ENCODE data around the gene CYP27B1. TPM values are rescaled to one million over a fixed set of nuclear protein-coding genes. Genes with fewer than 3 reads are reported as not detected.

The CYP27B1 gene
- total RNA-seq, 4 donors from 2014 or later, result 0.28 to 1.2 TPM; not detected in 2

DNA sequence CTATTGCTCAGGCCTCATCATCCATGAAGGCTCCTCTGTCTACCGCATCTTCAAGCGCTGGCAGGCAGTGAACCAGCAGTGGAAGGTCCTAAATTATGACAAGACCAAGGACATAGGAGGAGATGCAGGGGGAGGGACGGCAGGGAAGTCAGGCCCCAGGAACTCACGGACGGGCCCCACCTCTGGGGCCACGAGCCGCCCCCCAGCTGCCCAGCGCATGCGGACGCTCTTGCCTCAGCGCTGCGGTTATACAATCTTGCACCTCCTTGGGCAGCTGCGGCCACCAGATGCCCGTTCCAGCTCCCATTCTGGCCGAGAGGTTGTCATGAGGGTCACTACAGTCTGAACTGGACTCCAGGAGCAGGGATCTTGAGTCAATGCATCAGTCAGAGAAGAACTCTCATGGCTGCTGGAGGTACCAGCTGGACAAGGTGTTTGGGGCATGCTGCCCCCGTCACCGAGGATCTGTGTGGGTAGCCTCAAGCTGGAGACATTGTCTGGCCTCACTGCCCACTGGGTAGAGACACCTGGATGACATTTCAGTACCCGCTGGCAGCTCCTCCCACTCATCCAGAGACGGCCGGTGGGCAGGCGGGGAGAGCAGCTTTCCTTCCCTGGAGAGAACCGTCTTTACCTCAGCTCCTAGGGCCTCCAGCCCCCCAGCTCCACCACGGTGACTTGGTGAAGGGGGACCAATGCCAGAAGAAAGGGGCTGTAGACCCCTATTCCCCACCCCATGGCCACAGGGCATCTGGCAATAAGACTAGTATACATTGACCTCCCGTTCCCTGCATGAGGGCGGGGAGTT lies 8.1 kb downstream of the CYP27B1 start:
- Histone ChIP-seq H3K9me3 (no peaks in the 10 kb centered on the region), H3K36me3 (no peaks in the 10 kb centered on the region), H3K27ac (no peak overlapping the region), H3K4me1 (peaks cover 0 to 14% of the 10 kb centered on the region in 2 donors), H3K27me3 (peaks cover 10 to 16% of the 10 kb centered on the region in 2 donors), H3K4me3 (no peak overlapping the region)
- DNase-seq, result no peak
- no peak for TF ChIP-seq POLR2A (IDR thresholded peaks at IDR 0.05)
- TF ChIP-seq, protein P1, sequence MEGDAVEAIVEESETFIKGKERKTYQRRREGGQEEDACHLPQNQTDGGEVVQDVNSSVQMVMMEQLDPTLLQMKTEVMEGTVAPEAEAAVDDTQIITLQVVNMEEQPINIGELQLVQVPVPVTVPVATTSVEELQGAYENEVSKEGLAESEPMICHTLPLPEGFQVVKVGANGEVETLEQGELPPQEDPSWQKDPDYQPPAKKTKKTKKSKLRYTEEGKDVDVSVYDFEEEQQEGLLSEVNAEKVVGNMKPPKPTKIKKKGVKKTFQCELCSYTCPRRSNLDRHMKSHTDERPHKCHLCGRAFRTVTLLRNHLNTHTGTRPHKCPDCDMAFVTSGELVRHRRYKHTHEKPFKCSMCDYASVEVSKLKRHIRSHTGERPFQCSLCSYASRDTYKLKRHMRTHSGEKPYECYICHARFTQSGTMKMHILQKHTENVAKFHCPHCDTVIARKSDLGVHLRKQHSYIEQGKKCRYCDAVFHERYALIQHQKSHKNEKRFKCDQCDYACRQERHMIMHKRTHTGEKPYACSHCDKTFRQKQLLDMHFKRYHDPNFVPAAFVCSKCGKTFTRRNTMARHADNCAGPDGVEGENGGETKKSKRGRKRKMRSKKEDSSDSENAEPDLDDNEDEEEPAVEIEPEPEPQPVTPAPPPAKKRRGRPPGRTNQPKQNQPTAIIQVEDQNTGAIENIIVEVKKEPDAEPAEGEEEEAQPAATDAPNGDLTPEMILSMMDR (IDR thresholded peaks at IDR 0.05), result no peak
- intact Hi-C loops (cut with DNase I; ENCODE audit: low total_unique reads), result no loop called here

GRCh38 chr12:57757771-57758170 lies 9.1 kb downstream of the CYP27B1 start:
- no peak overlapping the region for H3K27ac ChIP-seq
- no peak for TF ChIP-seq POLR2A (IDR thresholded peaks at IDR 0.05)
- H3K4me1 ChIP-seq, result peaks cover 0 to 16% of the 10 kb centered on the region in 2 donors
- H3K9me3 ChIP-seq, result no peaks in the 10 kb centered on the region
- H3K27me3 ChIP-seq, result peaks cover 1 to 6% of the 10 kb centered on the region in 2 donors
- no peaks in the 10 kb centered on the region for H3K36me3 ChIP-seq
- DNase-seq, result no peak
- intact Hi-C loops (cut with DNase I; ENCODE audit: low total_unique reads), result no loop called here
- H3K4me3 ChIP-seq, result no peak overlapping the region

DNA sequence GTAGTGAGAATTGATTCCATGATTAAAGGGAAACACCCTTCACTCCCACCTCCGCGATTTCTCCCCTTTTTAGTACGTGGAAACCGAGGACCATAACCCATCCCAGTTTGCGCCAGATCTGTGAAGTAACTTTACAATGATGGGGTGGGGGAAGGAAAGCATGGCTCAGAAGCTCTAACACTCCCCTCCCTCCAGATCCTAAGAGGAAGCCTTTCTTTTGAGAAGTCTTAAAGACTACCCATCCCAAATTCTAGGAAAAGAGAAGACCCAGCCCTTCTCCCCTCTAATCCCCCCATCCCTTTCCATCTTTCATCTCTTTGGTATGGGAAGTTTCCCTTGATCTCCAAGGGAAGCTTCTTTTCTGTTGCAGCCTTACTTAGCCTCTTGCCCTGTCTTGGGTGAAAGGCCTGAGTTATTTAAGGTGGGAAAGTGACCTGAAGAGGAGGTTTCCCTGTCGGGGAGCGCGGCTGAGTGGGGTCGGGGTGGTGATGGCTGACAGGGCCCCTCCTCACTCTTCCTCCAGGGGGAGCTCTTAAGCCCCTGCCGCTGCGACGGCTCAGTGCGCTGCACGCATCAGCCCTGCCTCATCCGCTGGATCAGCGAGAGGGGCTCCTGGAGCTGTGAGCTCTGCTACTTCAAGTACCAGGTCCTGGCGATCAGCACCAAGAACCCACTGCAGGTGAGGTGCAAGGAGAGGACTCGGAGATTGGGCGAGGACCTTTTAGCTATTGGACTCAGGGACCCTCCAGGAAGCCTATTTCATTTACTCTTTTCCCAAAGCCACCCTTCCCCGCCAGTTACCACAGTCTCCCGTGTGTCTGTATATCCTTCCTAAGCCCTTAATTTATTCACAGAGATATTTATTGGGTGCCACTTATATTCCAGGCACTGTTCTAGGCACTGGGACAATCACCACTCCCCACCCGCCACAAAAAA lies 10.2 kb downstream of the CYP27B1 start:
- Histone ChIP-seq H3K36me3 (no peaks in the 10 kb centered on the region), H3K4me1 (peaks cover 0 to 19% of the 10 kb centered on the region in 2 donors), H3K27ac (no peak overlapping the region), H3K4me3 (no peak overlapping the region), H3K9me3 (no peaks in the 10 kb centered on the region), H3K27me3 (no peaks in the 10 kb centered on the region)
- intact Hi-C loops (cut with DNase I; ENCODE audit: low total_unique reads), result no loop called here
- no peak for TF ChIP-seq POLR2A (IDR thresholded peaks at IDR 0.05)
- TF ChIP-seq, protein P1 (IDR thresholded peaks at IDR 0.05), result peak in 1 of 4 experiments; percentile 11
- DNase-seq, result no peak

DNA sequence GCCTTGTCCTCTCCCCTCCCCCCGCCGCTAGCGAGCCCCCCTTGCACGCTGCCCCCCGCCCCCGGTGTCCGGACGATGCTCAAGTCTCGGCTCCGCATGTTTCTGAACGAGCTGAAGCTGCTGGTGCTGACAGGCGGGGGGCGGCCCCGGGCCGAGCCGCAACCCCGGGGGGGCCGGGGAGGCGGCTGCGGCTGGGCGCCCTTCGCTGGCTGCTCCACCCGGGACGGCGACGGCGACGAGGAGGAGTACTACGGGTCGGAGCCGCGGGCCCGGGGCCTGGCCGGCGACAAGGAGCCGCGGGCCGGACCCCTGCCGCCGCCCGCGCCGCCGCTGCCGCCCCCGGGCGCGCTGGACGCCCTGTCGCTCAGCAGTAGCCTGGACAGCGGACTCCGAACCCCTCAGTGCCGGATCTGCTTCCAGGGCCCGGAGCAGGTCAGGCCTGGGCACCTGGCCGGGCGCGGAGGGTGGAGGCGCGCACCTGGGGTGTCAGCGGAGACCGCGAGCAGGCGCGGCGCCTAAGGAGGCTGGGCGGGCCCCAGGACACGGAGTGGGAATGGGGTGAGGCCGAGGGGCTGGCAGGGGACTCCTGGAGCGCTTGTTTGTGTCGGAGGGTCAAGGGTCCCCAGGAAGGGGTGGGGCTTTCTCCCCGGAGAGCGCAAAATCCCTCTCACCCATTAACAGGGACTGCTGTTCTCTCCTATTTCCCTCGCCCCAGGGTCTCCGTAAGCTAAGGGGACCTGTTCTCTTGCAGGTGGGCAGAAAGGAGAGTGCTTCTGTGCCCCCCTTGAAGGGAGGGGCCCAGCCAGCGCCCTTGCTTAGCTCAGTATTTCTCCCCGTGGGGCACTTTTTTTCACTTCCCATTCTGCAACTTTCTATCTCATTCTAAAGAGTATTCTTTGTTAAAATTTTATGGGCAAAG lies 11.2 kb downstream of the CYP27B1 start:
- intact Hi-C loops (cut with DNase I; ENCODE audit: low total_unique reads), result no loop called here
- H3K9me3 ChIP-seq, result no peaks in the 10 kb centered on the region
- peak overlapping the region in 1 of 2 donors; percentile 43 for H3K27ac ChIP-seq
- H3K27me3 ChIP-seq, result no peaks in the 10 kb centered on the region
- no peaks in the 10 kb centered on the region for H3K36me3 ChIP-seq
- H3K4me3 ChIP-seq, result peak overlapping the region; percentile 40 to 80
- no peak for DNase-seq
- peaks cover 0 to 19% of the 10 kb centered on the region in 2 donors for H3K4me1 ChIP-seq
- TF ChIP-seq POLR2A (IDR thresholded peaks at IDR 0.05), result no peak
- TF ChIP-seq, protein P1 (IDR thresholded peaks at IDR 0.05), result no peak

DNA sequence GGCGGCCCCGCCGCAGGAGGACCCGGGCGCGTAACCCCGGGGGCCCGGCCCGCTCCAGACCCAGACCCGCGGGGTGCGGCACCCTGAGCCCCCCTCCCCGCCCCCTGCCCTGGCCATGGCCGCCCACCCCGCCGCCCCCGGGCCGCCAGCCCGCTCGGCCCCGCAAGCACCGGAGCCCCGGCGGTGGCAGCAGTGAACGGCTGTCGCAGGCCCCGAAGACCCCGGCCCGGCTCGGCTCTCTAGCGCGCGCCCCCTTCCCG lies 11.8 kb downstream of the CYP27B1 start:
- H3K36me3 ChIP-seq, result no peaks in the 10 kb centered on the region
- intact Hi-C loops (cut with DNase I; ENCODE audit: low total_unique reads), result no loop called here
- no peaks in the 10 kb centered on the region for H3K9me3 ChIP-seq
- no peak for DNase-seq
- peaks cover 0 to 19% of the 10 kb centered on the region in 2 donors for H3K4me1 ChIP-seq
- TF ChIP-seq, protein P1 (IDR thresholded peaks at IDR 0.05), result no peak
- H3K27me3 ChIP-seq, result no peaks in the 10 kb centered on the region
- H3K4me3 ChIP-seq, result peak overlapping the region; percentile 40 to 80
- peak overlapping the region in 1 of 2 donors; percentile 43 for H3K27ac ChIP-seq

Data from uterus (tissue), 4 donors.